ENCODE measurements around the gene GATA2.

Gene GATA2

DNA sequence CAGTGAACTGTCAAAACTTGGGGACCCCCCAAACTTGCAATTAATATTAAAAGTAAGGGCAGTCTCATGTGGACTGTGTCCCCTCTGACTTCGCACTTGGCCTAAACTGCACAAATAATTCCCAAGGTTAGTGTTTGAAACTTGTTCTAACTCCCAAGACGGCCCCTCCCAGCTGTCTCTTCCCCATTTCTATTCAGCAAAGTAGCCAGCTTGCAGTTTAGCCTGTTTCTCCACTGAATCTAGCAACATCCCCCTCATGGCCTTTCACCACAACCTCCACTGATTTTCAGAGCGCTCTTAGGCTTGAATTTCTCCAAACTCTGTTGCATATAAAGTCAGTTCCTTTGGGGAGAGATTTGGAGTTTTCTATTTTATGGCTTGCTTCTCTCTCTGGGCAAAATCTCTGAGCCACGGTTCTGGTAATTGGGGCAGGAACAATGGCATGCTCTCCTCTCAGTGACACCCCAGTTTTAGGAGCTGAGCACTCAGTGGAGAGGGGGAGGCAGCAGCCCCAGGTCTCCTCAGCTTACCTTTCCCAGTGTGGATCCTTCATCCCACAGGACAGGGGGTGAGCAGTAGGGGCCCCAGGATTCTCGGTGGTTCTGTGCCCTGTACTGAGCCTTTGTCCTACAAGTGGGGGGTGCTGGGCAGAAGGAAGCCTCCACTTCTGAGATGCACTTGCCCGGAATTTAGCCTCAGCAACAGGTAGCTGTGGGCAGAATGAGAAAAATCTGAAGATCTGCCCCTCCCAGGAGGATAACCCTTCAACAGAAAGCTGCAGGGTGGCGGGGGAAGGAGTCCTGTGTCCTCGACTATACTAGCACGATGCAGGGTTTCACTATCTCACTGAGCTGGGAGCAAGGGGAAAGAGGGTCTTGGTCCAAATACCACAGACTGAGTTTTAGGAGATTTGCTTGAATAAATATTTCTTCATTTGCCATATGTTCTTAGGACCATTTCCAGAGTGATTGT is 39.3 kb upstream of the GATA2 start:
- Mint-ChIP-seq H3K4me1 (peaks cover 6% of the 10 kb centered on the region), H3K36me3 (ENCODE audit: low read depth) (no peaks in the 10 kb centered on the region), H3K27me3 (ENCODE audit: low read depth) (peaks cover 9% of the 10 kb centered on the region), H3K4me3 (no peak overlapping the region), H3K27ac (peak overlapping the region in 2 of 3 experiments; percentile 10 to 21), H3K9me3 (no peaks in the 10 kb centered on the region)
- TF ChIP-seq, protein P1, sequence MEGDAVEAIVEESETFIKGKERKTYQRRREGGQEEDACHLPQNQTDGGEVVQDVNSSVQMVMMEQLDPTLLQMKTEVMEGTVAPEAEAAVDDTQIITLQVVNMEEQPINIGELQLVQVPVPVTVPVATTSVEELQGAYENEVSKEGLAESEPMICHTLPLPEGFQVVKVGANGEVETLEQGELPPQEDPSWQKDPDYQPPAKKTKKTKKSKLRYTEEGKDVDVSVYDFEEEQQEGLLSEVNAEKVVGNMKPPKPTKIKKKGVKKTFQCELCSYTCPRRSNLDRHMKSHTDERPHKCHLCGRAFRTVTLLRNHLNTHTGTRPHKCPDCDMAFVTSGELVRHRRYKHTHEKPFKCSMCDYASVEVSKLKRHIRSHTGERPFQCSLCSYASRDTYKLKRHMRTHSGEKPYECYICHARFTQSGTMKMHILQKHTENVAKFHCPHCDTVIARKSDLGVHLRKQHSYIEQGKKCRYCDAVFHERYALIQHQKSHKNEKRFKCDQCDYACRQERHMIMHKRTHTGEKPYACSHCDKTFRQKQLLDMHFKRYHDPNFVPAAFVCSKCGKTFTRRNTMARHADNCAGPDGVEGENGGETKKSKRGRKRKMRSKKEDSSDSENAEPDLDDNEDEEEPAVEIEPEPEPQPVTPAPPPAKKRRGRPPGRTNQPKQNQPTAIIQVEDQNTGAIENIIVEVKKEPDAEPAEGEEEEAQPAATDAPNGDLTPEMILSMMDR (IDR thresholded peaks at IDR 0.05; ENCODE audit: unreplicated experiment in 3 of 3), result no peak

DNA sequence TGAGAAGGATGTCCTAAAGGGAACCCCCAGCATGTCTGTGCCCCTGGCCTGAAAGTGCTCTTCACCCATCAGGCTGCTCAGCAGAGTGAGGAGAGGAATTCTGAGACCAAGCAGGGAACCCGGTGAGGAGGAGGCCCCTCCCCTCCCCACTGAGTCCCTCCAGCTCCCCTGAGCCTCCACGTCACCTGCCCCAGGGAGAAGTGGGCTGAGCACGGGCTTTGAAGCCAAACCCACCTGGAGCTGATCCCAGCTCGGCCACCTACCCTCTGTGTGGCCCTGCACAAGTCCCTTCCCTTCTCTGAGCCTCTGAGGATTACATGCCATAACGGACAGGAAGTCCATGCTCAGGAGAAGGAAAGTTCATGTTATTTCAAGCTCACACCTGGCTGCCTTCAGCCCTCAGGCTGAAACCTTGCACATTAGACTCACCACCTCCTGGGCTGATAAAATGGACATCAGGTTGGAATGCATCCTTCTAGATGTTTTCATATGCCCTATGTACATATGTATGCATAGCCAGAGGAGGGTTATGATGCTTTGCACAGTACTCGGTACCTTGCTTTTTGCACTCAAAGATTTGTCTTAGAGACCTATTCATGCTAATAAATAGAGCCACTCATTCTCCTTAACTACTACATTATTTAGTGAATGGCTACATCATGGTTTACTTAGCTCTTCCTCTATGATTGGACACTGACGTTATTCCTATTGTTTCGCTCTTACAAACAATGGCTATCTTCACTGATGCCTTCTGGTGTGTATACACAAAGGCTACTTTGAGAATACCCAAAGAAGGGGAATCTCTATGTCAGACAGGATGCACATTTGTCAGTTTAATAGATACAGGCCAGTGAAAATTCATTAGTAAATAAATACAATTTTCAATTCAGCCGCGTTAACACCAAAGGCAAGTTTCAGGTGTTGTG is 31.6 kb upstream of the GATA2 start:
- H3K27me3 Mint-ChIP-seq (ENCODE audit: low read depth), result peaks cover 35% of the 10 kb centered on the region
- H3K9me3 Mint-ChIP-seq, result no peaks in the 10 kb centered on the region
- no peaks in the 10 kb centered on the region for H3K4me1 Mint-ChIP-seq
- H3K4me3 Mint-ChIP-seq, result no peak overlapping the region
- no peaks in the 10 kb centered on the region for H3K36me3 Mint-ChIP-seq (ENCODE audit: low read depth)
- H3K27ac Mint-ChIP-seq, result no peak overlapping the region
- TF ChIP-seq, protein P1 (IDR thresholded peaks at IDR 0.05; ENCODE audit: unreplicated experiment in 3 of 3), result no peak

DNA sequence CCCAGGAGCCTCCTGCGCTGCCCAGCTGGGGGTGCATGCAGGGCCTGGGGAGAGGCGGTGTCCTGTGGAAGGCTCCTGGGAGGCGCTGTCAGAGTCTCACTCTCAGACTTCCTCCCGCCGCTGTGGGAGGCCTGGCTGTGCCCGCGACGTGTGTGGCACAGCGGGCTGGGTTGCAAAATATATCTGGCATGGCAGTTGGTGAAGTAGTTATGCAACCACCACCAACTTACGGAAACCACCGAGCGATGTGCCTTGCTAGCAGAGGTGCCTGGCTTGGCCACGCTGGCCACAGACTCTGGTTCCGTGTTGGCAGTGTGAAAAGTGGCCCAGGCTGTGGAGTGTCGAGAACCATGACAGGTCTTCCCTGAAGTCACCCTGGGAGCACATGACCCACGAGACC is 30.6 kb upstream of the GATA2 start:
- no peak overlapping the region for H3K27ac Mint-ChIP-seq
- TF ChIP-seq, protein P1 (IDR thresholded peaks at IDR 0.05; ENCODE audit: unreplicated experiment in 3 of 3), result no peak
- no peaks in the 10 kb centered on the region for H3K4me1 Mint-ChIP-seq
- H3K36me3 Mint-ChIP-seq (ENCODE audit: low read depth), result no peaks in the 10 kb centered on the region
- H3K9me3 Mint-ChIP-seq, result no peaks in the 10 kb centered on the region
- peaks cover 41% of the 10 kb centered on the region for H3K27me3 Mint-ChIP-seq (ENCODE audit: low read depth)
- no peak overlapping the region for H3K4me3 Mint-ChIP-seq

DNA sequence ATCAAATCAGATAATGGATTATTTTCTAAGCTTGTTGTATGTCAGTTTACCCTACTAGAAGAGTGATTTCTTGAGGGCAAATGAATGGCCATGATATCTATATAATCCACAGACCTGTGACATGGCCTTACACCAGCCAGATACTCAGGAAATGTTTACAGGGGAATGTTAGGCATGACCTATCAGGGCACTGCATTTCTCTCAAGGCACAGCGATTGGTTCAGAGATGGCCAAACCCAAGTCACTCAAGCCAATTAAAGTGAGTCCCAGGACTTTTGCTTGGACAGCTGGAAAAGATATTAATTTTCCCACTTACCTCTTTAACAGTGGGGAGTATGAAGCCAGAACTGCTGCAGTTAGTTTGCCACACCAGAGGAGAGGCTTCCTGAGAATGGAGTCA is 28.7 kb upstream of the GATA2 start:
- TF ChIP-seq, protein P1 (IDR thresholded peaks at IDR 0.05; ENCODE audit: unreplicated experiment in 3 of 3), result no peak
- Mint-ChIP-seq H3K27ac (no peak overlapping the region), H3K9me3 (no peaks in the 10 kb centered on the region), H3K4me3 (no peak overlapping the region), H3K36me3 (ENCODE audit: low read depth) (no peaks in the 10 kb centered on the region), H3K4me1 (no peaks in the 10 kb centered on the region), H3K27me3 (ENCODE audit: low read depth) (peaks cover 46% of the 10 kb centered on the region)

DNA sequence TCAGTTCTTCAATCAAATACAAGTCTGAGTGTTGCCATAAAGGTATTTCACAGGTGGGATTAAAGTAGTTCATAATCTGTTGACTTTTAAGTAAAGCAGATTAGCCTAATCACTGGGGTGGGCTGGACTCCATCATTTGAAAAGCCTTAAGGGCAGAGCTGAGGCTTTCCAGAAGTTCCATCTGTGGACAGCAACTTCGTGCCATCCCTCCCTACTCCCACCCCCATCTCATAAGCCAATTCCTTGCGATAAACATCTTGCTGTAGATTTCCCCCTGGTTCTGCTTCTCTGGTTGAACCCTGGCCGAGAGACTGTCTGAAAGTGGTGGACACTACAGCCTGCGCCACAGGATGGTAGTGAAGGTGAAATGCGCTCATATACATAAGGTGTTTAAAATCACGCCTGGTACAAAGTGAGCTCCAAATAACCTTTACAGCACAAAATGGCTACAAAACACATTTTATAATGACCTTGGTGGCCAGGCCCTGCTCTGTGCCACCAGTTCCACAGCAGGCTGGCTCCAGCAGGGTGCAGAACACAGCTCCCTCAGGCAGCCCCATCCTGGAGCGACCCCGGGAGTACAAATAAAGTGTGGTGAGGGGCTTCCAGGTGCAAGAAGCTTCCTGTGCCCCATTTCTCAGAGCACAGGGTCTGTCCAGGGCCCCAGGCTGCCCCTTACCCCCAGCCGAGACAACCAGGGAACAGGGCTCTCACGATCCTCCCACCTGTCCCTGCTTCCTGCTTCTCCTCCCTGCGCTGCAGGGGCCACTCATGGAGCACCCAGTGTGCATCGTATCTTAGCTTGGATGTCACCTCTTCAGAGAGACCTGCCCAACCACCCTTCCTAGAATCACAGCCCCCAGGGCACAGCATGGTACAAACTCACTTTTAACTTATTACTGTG is 25.8 kb upstream of the GATA2 start:
- TF ChIP-seq, protein P1 (IDR thresholded peaks at IDR 0.05; ENCODE audit: unreplicated experiment in 3 of 3), result no peak
- Mint-ChIP-seq H3K36me3 (ENCODE audit: low read depth) (no peaks in the 10 kb centered on the region), H3K27me3 (ENCODE audit: low read depth) (peaks cover 48% of the 10 kb centered on the region), H3K4me1 (no peaks in the 10 kb centered on the region), H3K27ac (no peak overlapping the region), H3K9me3 (peaks cover 14% of the 10 kb centered on the region), H3K4me3 (no peak overlapping the region)

Data from nephron (organoid).